NCI-H69 (cell line): ENCODE results near the gene SLIT3.

Experiments used
- DNase-seq: peaks from one replicate; lab custom pipeline; 2025; lab: John Stamatoyannopoulos, UW

SLIT3 gene

DNA sequence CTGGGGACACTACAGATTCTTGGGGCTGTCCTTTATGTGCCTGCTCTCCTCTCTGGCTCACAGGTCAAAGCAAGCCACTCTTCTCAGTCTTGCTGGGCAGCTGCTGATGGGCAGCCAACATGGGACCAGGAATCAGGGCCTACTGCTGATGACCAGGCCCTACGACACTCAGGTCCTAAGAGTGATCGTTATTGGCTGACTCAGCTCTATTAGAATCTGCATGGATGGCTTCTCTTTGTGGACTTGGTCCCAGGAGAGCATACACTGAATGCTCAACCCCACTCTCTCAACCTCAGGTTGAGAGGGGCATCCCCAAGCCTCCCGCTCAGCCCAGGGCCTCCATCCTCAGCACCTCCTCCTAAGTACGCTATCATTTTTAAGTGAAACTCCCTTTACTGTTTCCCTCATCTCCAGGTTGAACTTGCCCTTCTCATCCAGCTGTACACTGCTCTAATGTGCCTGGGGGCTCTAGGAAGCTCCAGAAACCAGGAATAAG, 471.0 kb downstream of the SLIT3 start:
- no peak for DNase-seq

GRCh38 chr5:168829044-168829443, 471.9 kb downstream of the SLIT3 start:
- no peak for DNase-seq

DNA sequence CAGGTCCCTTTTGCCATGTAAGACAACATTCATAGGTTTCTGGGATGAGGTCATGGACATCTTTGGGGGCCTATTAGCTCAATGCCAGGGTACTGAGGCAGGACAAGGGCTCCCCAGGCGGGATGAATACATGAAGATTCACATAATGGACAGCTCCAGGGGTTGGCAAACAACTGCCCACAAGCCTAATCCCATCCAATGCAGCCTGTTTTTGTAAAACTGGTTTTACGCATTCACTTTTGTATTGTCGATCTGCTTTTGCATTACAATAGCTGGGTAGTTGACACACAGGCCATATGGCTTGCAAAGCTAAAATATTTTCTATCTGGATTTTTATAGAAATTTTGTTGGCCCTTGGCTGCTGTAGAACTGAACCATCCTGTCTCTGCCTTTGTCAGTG, 473.3 kb downstream of the SLIT3 start:
- no peak for DNase-seq

GRCh38 chr5:168826246-168826725, 474.7 kb downstream of the SLIT3 start:
- no peak for DNase-seq

- DNase-seq: peak; percentile 6
These were observed 478.1 kb downstream of the SLIT3 start for GRCh38 chr5:168822745-168823281.

- no peak for DNase-seq
These were observed 478.6 kb downstream of the SLIT3 start for GRCh38 chr5:168822248-168822744.

- peak; percentile 24 for DNase-seq
These were observed 480.1 kb downstream of the SLIT3 start for GRCh38 chr5:168820874-168821273.

DNA sequence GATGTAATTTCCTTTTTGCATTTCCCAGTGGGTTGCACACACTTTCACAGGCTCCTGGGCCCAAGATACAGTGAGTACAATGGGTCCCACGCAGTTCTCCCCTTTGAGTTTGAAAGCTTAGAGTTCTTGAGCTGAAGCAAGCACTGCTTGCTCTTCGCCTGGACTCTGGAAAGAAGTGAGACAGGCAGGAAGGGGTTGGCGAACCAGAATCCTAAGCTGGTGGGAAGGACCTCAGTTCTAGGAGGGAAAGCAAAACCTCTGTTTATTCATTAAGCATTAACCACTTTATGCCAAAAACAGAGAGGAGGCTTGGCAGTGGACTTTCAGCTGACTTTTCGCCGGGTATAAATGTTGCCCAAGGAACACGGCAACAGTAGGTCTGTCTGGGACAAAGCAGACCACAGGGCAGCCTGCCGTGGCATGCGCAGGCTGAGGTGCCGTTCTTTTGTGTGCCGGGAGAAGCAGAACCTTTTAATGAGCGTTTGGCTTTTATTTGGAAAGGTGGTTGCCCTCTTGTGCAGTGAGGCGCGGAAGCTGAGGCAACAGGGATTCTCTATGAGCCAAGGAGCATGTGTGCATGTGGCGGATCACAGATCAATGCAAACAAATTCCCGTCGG, 481.8 kb downstream of the SLIT3 start:
- peak; percentile 60 for DNase-seq

DNA sequence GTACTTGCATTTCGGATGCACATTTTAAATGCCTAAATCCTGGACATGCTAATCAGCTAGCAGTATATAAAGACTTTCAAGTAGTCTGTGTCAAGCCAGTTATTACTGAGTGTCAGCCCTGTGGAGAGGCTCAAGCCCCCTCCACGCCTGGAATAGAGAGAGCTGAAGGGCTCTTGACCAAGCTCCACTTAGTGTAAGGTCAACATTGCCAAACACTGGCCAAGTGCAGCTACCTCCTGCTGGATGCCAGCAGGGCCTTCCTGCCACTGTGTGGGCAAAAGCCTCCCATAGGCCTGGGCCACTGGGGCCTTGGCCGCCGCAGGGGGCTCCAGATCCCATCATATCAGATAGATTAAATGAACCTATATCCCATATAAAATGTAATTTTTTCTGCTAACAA, 482.4 kb downstream of the SLIT3 start:
- DNase-seq: peak; percentile 9

DNA sequence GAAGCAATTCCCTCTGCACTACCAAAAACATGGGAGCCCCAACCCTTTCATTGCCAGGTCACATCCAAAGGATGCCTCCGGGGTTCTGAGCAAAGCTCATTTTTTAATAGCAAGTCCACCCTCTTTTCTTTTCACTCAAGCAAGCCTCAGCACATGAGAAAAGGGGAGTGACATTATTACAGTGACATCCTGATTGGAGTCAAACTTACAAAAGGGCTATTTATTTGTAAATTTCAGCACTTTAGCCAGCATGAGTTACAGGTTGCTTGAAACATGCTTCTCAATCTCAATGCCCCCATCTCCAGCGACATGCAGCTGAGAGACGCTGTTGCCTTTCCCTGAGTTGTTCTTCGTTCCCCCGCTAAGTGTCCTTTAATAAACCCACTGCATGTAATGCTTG, 483.3 kb downstream of the SLIT3 start:
- DNase-seq: no peak

GRCh38 chr5:168816661-168817060, 484.3 kb downstream of the SLIT3 start:
- DNase-seq: no peak

GRCh38 chr5:168813184-168813968, 487.6 kb downstream of the SLIT3 start:
- DNase-seq: no peak

DNA sequence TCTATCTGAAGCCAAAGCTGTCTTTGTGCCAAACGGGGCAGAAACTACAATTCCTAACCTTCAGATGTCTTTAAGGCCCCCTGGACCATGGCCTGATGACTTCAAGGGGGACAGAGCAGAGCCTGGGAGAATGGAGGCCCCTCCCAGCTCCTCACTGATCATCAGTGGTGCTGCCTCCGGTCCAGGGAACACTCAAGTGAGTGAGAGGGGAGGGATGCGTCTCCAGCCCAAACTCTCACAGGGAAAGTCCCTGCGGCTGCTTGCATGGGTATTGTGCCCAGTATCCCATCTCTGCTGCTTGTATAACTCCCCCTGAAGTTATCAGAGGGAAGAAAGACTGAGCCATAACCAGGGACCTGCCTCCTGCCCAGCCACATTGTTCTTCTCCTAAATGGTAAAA, 490.3 kb downstream of the SLIT3 start:
- no peak for DNase-seq

DNA sequence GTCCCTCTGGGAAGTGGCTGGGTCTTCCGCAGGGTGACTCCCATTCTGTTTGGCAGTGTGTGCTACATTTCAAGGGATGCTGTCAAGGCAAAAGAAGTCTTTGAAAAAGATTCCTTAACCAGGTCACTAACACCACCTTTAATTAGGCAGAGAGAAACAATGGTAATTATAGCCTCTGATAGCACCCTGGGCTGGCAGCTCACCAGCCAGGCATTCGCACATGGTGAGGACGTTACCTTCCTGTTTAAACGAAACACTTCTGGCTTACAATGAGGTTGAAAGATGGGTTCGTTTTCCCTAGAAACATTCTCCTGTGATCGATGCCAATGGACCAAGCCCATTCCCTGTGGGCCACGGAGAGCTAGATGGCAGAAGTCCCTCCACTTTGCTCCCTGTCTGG, 491.7 kb downstream of the SLIT3 start:
- peak; percentile 55 for DNase-seq

- no peak for DNase-seq
These were observed 492.8 kb downstream of the SLIT3 start for GRCh38 chr5:168808051-168808616.

DNA sequence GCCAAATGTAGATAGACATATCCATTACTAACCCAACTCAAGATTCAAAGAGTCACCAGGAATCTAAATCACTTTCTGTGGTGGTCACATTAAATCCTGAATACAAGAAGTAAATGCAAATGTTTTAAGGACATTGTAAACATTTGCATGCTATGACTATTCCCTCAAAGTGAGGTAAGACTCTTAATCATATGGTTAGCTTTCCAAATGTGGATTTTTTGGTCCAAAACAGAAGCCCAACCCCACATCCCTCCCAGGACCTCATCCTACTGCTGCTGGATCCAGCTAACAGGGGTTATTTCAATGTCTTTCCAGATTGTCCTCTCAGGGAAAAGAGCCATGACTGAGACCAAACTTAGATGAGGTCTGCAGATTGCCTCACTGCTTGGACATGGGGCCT, 493.7 kb downstream of the SLIT3 start:
- no peak for DNase-seq

GRCh38 chr5:168803541-168803940, 497.4 kb downstream of the SLIT3 start:
- DNase-seq: no peak

DNA sequence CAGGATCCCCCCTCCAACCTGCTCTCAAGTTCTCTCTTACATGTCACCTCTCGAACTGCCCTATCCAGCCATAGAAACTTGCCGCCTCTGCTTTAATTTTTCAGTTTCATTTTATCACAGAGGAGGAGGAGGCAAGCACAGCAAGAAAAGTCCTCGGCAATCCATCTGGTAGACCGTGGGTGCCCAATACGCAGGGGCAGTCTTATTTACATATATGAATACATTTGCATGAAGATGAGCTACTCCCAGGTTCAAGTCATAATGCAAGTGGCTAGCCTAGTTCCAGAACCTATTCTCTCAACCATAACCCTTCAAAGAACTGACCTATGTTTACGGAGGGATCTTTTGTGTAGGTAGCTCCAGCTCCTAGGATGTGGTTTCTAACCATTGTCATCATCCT, 498.6 kb downstream of the SLIT3 start:
- DNase-seq: no peak

- DNase-seq: no peak
These were observed 499.4 kb downstream of the SLIT3 start for GRCh38 chr5:168801567-168801966.

- DNase-seq: no peak
These were observed 500.2 kb downstream of the SLIT3 start for GRCh38 chr5:168800701-168801100.

- DNase-seq: no peak
These were observed 502.6 kb downstream of the SLIT3 start for GRCh38 chr5:168798065-168799023.
